IgD-negative memory B cell (primary cell): ENCODE data around the gene NETO1. TPM values are rescaled to one million over a fixed set of nuclear protein-coding genes. Genes with fewer than 3 reads are reported as not detected.

Experiments
- H3K27ac Mint-ChIP-seq, 3 donors: one replicate each; pipeline ENCODE4 v1.8.0; 2020 to 2022; ENCODE audit warnings: mild to moderate bottlenecking in 3 of 3, mixed read lengths in 3 of 3, moderate library complexity in 1 of 3
- H3K27me3 Mint-ChIP-seq: one replicate; pipeline ENCODE4 v1.8.0; 2021; ENCODE audit warnings: mixed read lengths
- H3K36me3 Mint-ChIP-seq: one replicate; pipeline ENCODE4 v1.8.0; 2020; ENCODE audit warnings: mild to moderate bottlenecking, mixed read lengths
- H3K4me1 Mint-ChIP-seq, 3 donors: one replicate each; pipeline ENCODE4 v1.8.0; 2020 to 2022; ENCODE audit warnings: mixed read lengths in 3 of 3, mild to moderate bottlenecking in 1 of 3
- H3K4me3 Mint-ChIP-seq, 4 donors: one replicate each; pipeline ENCODE4 v1.8.0; 2020 to 2022; ENCODE audit warnings: mild to moderate bottlenecking in 4 of 4, mixed read lengths in 4 of 4, moderate library complexity in 3 of 4
- H3K9me3 Mint-ChIP-seq, 3 donors: one replicate each; pipeline ENCODE4 v1.8.0; 2020 to 2021; ENCODE audit warnings: mixed read lengths in 3 of 3, mild to moderate bottlenecking in 1 of 3
- polyA plus RNA-seq: library from polyadenylated mRNA; unstranded; fragments of 300-500 nt; fragmentation: Illumina TruSeq; gene quantifications from one replicate; pipeline ENCODE4 v1.2.3, GENCODE V29; 2021

NETO1 gene
- polyA plus RNA-seq, 1 donor from 2014 or later = 1.2 TPM

- H3K4me1 Mint-ChIP-seq = no peaks in the 10 kb centered on the region
- H3K27me3 Mint-ChIP-seq = no peaks in the 10 kb centered on the region
- H3K36me3 Mint-ChIP-seq = no peaks in the 10 kb centered on the region
- no peak overlapping the region for H3K27ac Mint-ChIP-seq
- peaks cover 3 to 4% (median 3%) of the 10 kb centered on the region in 3 donors for H3K9me3 Mint-ChIP-seq
- H3K4me3 Mint-ChIP-seq = no peak overlapping the region
Observed at GRCh38 chr18:72822202-72822601, 45.6 kb downstream of the NETO1 start.

GRCh38 chr18:72820571-72820970 lies 47.2 kb downstream of the NETO1 start:
- Mint-ChIP-seq H3K27me3 (no peaks in the 10 kb centered on the region), H3K4me1 (no peaks in the 10 kb centered on the region), H3K27ac (no peak overlapping the region), H3K4me3 (no peak overlapping the region), H3K36me3 (no peaks in the 10 kb centered on the region), H3K9me3 (peaks cover 3 to 4% (median 3%) of the 10 kb centered on the region in 3 donors)

GRCh38 chr18:72819050-72819449 lies 48.7 kb downstream of the NETO1 start:
- no peak overlapping the region for H3K4me3 Mint-ChIP-seq
- H3K27ac Mint-ChIP-seq = no peak overlapping the region
- H3K27me3 Mint-ChIP-seq = no peaks in the 10 kb centered on the region
- H3K4me1 Mint-ChIP-seq = no peaks in the 10 kb centered on the region
- H3K9me3 Mint-ChIP-seq = peaks cover 3 to 4% (median 3%) of the 10 kb centered on the region in 3 donors
- H3K36me3 Mint-ChIP-seq = no peaks in the 10 kb centered on the region

GRCh38 chr18:72811047-72811446 lies 56.7 kb downstream of the NETO1 start:
- peaks cover 4% of the 10 kb centered on the region for H3K36me3 Mint-ChIP-seq
- no peak overlapping the region for H3K27ac Mint-ChIP-seq
- H3K27me3 Mint-ChIP-seq = no peaks in the 10 kb centered on the region
- no peak overlapping the region for H3K4me3 Mint-ChIP-seq
- H3K4me1 Mint-ChIP-seq = no peaks in the 10 kb centered on the region
- peaks cover 0 to 7% (median 0%) of the 10 kb centered on the region in 3 donors for H3K9me3 Mint-ChIP-seq

- peaks cover 5% of the 10 kb centered on the region for H3K36me3 Mint-ChIP-seq
- peaks cover 0 to 7% (median 0%) of the 10 kb centered on the region in 3 donors for H3K9me3 Mint-ChIP-seq
- no peaks in the 10 kb centered on the region for H3K4me1 Mint-ChIP-seq
- no peak overlapping the region for H3K4me3 Mint-ChIP-seq
- no peaks in the 10 kb centered on the region for H3K27me3 Mint-ChIP-seq
- H3K27ac Mint-ChIP-seq = no peak overlapping the region
Observed at GRCh38 chr18:72808680-72809079, 59.1 kb downstream of the NETO1 start.

GRCh38 chr18:72799106-72799505 lies 68.7 kb downstream of the NETO1 start:
- H3K4me1 Mint-ChIP-seq = no peaks in the 10 kb centered on the region
- no peak overlapping the region for H3K4me3 Mint-ChIP-seq
- H3K27me3 Mint-ChIP-seq = no peaks in the 10 kb centered on the region
- peaks cover 2% of the 10 kb centered on the region for H3K36me3 Mint-ChIP-seq
- peaks cover 0 to under 1% (median 0%) of the 10 kb centered on the region in 3 donors for H3K9me3 Mint-ChIP-seq
- H3K27ac Mint-ChIP-seq = no peak overlapping the region

- Mint-ChIP-seq H3K9me3 (peaks cover 0 to 2% (median 0%) of the 10 kb centered on the region in 3 donors), H3K27me3 (no peaks in the 10 kb centered on the region), H3K27ac (no peak overlapping the region), H3K36me3 (no peaks in the 10 kb centered on the region), H3K4me3 (no peak overlapping the region), H3K4me1 (no peaks in the 10 kb centered on the region)
Observed at GRCh38 chr18:72783530-72783929, 84.3 kb downstream of the NETO1 start.

GRCh38 chr18:72774914-72775313 lies 92.9 kb downstream of the NETO1 start:
- H3K9me3 Mint-ChIP-seq = peaks cover 0 to 2% (median 0%) of the 10 kb centered on the region in 3 donors
- H3K27ac Mint-ChIP-seq = no peak overlapping the region
- H3K27me3 Mint-ChIP-seq = no peaks in the 10 kb centered on the region
- H3K4me3 Mint-ChIP-seq = no peak overlapping the region
- no peaks in the 10 kb centered on the region for H3K36me3 Mint-ChIP-seq
- H3K4me1 Mint-ChIP-seq = no peaks in the 10 kb centered on the region

- Mint-ChIP-seq H3K27me3 (no peaks in the 10 kb centered on the region), H3K4me3 (no peak overlapping the region), H3K9me3 (peaks cover 0 to 2% (median 0%) of the 10 kb centered on the region in 3 donors), H3K36me3 (no peaks in the 10 kb centered on the region), H3K27ac (no peak overlapping the region), H3K4me1 (no peaks in the 10 kb centered on the region)
Observed at GRCh38 chr18:72772916-72773315, 94.9 kb downstream of the NETO1 start.

- H3K9me3 Mint-ChIP-seq = no peaks in the 10 kb centered on the region
- H3K36me3 Mint-ChIP-seq = no peaks in the 10 kb centered on the region
- no peaks in the 10 kb centered on the region for H3K27me3 Mint-ChIP-seq
- no peak overlapping the region for H3K4me3 Mint-ChIP-seq
- no peak overlapping the region for H3K27ac Mint-ChIP-seq
- H3K4me1 Mint-ChIP-seq = peaks cover 0 to 1% (median 0%) of the 10 kb centered on the region in 3 donors
Observed at GRCh38 chr18:72768681-72769229, 99.0 kb downstream of the NETO1 start.

- Mint-ChIP-seq H3K9me3 (peaks cover 0 to 5% (median 3%) of the 10 kb centered on the region in 3 donors), H3K27ac (no peak overlapping the region), H3K27me3 (no peaks in the 10 kb centered on the region), H3K36me3 (no peaks in the 10 kb centered on the region), H3K4me3 (no peak overlapping the region), H3K4me1 (peaks cover 0 to 2% (median 1%) of the 10 kb centered on the region in 3 donors)
Observed at GRCh38 chr18:72762515-72763122, 105.2 kb downstream of the NETO1 start.

- Mint-ChIP-seq H3K27me3 (no peaks in the 10 kb centered on the region), H3K27ac (no peak overlapping the region), H3K4me1 (no peaks in the 10 kb centered on the region), H3K4me3 (no peak overlapping the region), H3K36me3 (no peaks in the 10 kb centered on the region), H3K9me3 (no peaks in the 10 kb centered on the region)
Observed at GRCh38 chr18:72752220-72752619, 115.6 kb downstream of the NETO1 start.

GRCh38 chr18:72742002-72742401 lies 125.8 kb downstream of the NETO1 start:
- no peaks in the 10 kb centered on the region for H3K9me3 Mint-ChIP-seq
- no peaks in the 10 kb centered on the region for H3K27me3 Mint-ChIP-seq
- H3K4me1 Mint-ChIP-seq = no peaks in the 10 kb centered on the region
- H3K36me3 Mint-ChIP-seq = no peaks in the 10 kb centered on the region
- no peak overlapping the region for H3K27ac Mint-ChIP-seq
- no peak overlapping the region for H3K4me3 Mint-ChIP-seq

GRCh38 chr18:72738136-72738535 lies 129.7 kb downstream of the NETO1 start:
- H3K27me3 Mint-ChIP-seq = no peaks in the 10 kb centered on the region
- H3K9me3 Mint-ChIP-seq = no peaks in the 10 kb centered on the region

GRCh38 chr18:72727776-72728175 lies 140.0 kb downstream of the NETO1 start:
- Mint-ChIP-seq H3K4me1 (no peaks in the 10 kb centered on the region), H3K4me3 (no peak overlapping the region)

More at GRCh38 chr18:72738136-72738535, 129.7 kb downstream of the NETO1 start:
- Mint-ChIP-seq H3K4me3 (no peak overlapping the region), H3K27ac (no peak overlapping the region), H3K4me1 (no peaks in the 10 kb centered on the region), H3K36me3 (no peaks in the 10 kb centered on the region)

GRCh38 chr18:72727038-72727655 lies 140.6 kb downstream of the NETO1 start:
- peaks cover 3% of the 10 kb centered on the region for H3K27me3 Mint-ChIP-seq
- H3K4me1 Mint-ChIP-seq = no peaks in the 10 kb centered on the region
- H3K9me3 Mint-ChIP-seq = peaks cover 0 to 3% (median 2%) of the 10 kb centered on the region in 3 donors
- peaks cover 1% of the 10 kb centered on the region for H3K36me3 Mint-ChIP-seq
- H3K4me3 Mint-ChIP-seq = no peak overlapping the region
- H3K27ac Mint-ChIP-seq = no peak overlapping the region

More at GRCh38 chr18:72727776-72728175, 140.0 kb downstream of the NETO1 start:
- Mint-ChIP-seq H3K27ac (no peak overlapping the region), H3K36me3 (no peaks in the 10 kb centered on the region), H3K9me3 (peaks cover 0 to 1% (median 0%) of the 10 kb centered on the region in 3 donors), H3K27me3 (peaks cover 2% of the 10 kb centered on the region)
